Small intestine (tissue), 7 donors: Measurements from ENCODE around the gene SLC2A9. TPM values are rescaled to one million over a fixed set of nuclear protein-coding genes. Genes with fewer than 3 reads are reported as not detected.

Experiments used
- DNase-seq, 2 donors: peaks; one replicate each; pipeline versions ENCODE4 v3.0.0 to v3.0.0-alpha.2; 2013
- FAIRE-seq: peaks from 2 replicates; lab custom pipeline; 2012; peaks lifted over from hg19 to GRCh38; lab: Jason Lieb, UNC
- H3K27ac ChIP-seq, 3 donors: one replicate each; pipeline ENCODE4 v1.5.1; 2013; ENCODE audit warnings: low read length in 2 of 3, mild to moderate bottlenecking in 2 of 3, control low read depth in 1 of 3, inconsistent platforms in 1 of 3, low read depth in 1 of 3, moderate library complexity in 1 of 3
- H3K27me3 ChIP-seq, 3 donors: one replicate each; pipeline ENCODE4 v1.6.1; 2013; ENCODE audit warnings: low read length in 3 of 3, inconsistent platforms in 1 of 3; ENCODE audit not compliant: control insufficient read depth in 3 of 3, insufficient read depth in 3 of 3
- H3K36me3 ChIP-seq, 3 donors: one replicate each; pipeline ENCODE4 v1.6.1; 2013; ENCODE audit warnings: low read length in 3 of 3, inconsistent platforms in 1 of 3, low read depth in 1 of 3, mild to moderate bottlenecking in 1 of 3, moderate library complexity in 1 of 3; ENCODE audit not compliant: control insufficient read depth in 3 of 3, insufficient read depth in 2 of 3
- H3K4me1 ChIP-seq, 3 donors: one replicate each; pipeline ENCODE4 v1.6.1; 2013; ENCODE audit warnings: low read length in 2 of 3, inconsistent platforms in 1 of 3, low read depth in 1 of 3, mild to moderate bottlenecking in 1 of 3, moderate library complexity in 1 of 3; ENCODE audit not compliant: control insufficient read depth in 3 of 3, insufficient read depth in 2 of 3
- H3K4me3 ChIP-seq, 3 donors: one replicate each; pipeline ENCODE4 v1.5.1; 2013; ENCODE audit warnings: low read length in 3 of 3, control low read depth in 1 of 3, inconsistent platforms in 1 of 3, low read depth in 1 of 3, mild to moderate bottlenecking in 1 of 3, moderate library complexity in 1 of 3
- H3K9me3 ChIP-seq, 2 donors: one replicate each; pipeline ENCODE4 v1.6.1; 2013; ENCODE audit warnings: low read depth in 1 of 2, low read length in 1 of 2; ENCODE audit not compliant: control insufficient read depth in 2 of 2, insufficient read depth in 1 of 2
- WGBS, 3 donors: extraction: QIAGEN DNeasy Blood & Tissue Kit; methylation state at CpG; one replicate each; pipeline ENCODE4 v1.1.7; 2013; 5-methylcytosine and 5-hydroxymethylcytosine counted together
- polyA plus RNA-seq, 4 donors: library from polyadenylated mRNA; stranded (reverse) in 3 of 4; unstranded in 1 of 4; fragments of 200-250 nt in 3 of 4; fragments of 120-200 nt in 1 of 4; gene quantifications; one replicate each; pipeline versions ENCODE4 v1.2.1 to v1.2.3, GENCODE V29; 2013
- donor health status: healthy with polysubstance abuse.
- donor health status: control.
- donor health status: control.
- donor health status: Bipolar disorder and iron deficiency.
- donor health status: healthy.

SLC2A9 gene
- polyA plus RNA-seq, 4 donors, result 7.4 to 34.4 (median 12.3) TPM

DNA sequence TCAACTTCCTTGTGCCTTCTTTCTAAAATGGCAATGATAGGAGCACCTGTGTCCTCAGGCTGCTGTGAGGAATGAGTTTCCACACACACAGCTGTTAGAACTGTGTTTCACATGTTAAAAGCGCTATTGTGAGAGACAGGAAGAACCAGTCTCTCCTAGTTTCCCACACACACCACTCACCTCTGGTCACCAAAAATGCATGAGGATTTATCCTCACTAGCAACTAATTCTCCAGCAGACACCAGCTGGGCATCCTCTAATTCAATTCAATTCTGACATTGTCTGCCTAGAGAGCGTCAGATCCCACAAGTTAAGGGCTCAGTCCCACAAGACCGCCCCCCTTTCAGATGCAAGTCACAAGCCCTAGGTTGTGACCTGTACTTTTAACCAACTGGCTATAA, 29.0 kb upstream of the SLC2A9 start:
- Histone ChIP-seq H3K4me1 (peaks cover 2 to 28% (median 3%) of the 10 kb centered on the region in 3 donors), H3K36me3 (no peaks in the 10 kb centered on the region), H3K27me3 (no peaks in the 10 kb centered on the region), H3K27ac (no peak overlapping the region), H3K4me3 (no peak overlapping the region), H3K9me3 (no peaks in the 10 kb centered on the region)
- no peak for FAIRE-seq
- 86 to 94% (median 94%) methylated on average over 3 of the region's 3 CpGs for WGBS, 3 donors
- DNase-seq, result no peak

DNA sequence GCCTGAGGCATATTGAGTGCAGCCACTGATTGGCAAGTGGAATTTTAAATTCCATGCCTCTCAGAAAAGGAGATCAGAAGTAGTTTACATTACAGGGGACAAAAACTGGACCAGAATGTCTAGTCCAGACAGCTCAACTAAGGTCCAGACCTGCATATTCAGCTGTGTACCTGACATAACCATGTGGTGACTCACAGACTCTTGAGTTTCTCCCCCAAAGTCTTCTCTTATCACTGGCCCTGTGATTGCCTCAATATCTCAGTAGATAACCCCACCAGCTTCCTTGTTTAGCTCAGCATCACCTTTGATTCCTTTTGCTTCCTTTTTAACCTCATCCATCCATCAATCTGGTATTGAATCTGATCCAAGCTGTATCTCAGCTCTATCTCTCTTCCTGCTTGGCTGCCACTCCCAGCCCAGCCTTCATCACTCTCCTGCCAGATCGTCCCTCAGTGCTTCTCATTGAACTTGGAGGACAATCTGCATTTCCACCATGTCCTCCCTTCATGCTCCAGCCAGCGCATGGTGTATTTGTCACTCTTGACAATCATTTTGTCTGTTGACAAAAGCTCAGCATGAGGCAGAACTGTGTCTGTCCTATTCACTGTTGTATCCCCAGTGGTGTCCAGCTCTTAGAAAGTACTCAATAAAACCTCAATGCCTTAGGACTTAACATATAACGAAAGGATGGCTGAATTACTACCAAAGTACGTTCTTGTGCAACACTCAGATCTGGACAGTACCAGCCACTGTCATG, 27.8 kb upstream of the SLC2A9 start:
- H3K4me1 ChIP-seq, result peaks cover 2 to 32% (median 3%) of the 10 kb centered on the region in 3 donors
- H3K9me3 ChIP-seq, result no peaks in the 10 kb centered on the region
- H3K27me3 ChIP-seq, result no peaks in the 10 kb centered on the region
- no peaks in the 10 kb centered on the region for H3K36me3 ChIP-seq
- no peak overlapping the region for H3K27ac ChIP-seq
- H3K4me3 ChIP-seq, result no peak overlapping the region
- DNase-seq (peak; percentile 56 to 68), FAIRE-seq (no peak)
- 50 to 59% (median 53%) methylated on average over 4 of the region's 4 CpGs for WGBS, 3 donors

DNA sequence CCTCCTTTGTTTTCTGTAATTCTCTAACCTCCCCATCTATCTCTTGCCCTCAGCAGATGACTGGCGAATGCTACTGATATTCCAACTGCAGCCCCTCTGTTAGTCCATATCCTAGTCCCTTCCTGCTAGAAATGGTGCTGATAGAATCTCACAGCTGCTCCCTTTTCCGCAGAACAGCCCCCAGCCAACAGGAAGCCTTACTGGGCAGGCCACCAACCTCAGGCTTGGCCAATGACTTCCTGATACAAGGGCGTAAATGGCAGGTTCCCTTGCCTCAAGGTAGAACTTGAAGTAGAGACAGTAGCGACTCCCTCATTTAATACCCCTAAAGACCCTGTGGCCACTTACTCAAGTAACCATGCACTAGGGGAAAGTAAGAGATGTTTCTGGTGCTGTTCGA, 26.7 kb upstream of the SLC2A9 start:
- WGBS, 3 donors, result 77 to 87% (median 86%) methylated on average over 5 of the region's 5 CpGs
- no peak for FAIRE-seq
- no peak overlapping the region for H3K27ac ChIP-seq

DNA sequence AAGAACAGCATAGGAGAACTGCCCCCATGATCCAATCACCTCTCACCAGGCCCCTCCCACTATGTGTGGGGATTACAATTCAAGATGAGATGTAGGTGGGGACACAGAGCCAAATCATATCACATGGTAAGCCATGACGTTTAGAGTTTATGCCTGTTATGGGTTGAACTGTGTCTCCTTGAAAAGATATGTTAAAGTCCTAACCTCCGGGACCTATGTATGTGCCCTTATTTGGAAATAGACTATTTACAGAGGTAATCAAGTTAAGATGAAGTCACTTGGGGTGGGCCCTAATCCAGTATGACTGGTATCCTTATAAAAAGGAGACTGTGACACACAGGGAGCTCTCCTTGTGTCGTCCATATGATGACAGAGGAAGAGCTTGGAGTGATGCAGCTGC, 25.2 kb upstream of the SLC2A9 start:
- Histone ChIP-seq H3K27ac (peak overlapping the region in 1 of 3 donors; percentile 55), H3K9me3 (no peaks in the 10 kb centered on the region), H3K36me3 (no peaks in the 10 kb centered on the region), H3K4me3 (no peak overlapping the region), H3K4me1 (peaks cover 2 to 32% (median 3%) of the 10 kb centered on the region in 3 donors), H3K27me3 (no peaks in the 10 kb centered on the region)
- WGBS, 3 donors, result 56 to 66% (median 65%) methylated on average over 3 of the region's 3 CpGs
- DNase-seq, result peak in 1 of 2 donors; percentile 32
- FAIRE-seq, result no peak

More for the DNA sequence above, 26.7 kb upstream of the SLC2A9 start:
- H3K9me3 ChIP-seq, result no peaks in the 10 kb centered on the region
- H3K4me3 ChIP-seq, result no peak overlapping the region
- H3K27me3 ChIP-seq, result no peaks in the 10 kb centered on the region
- H3K36me3 ChIP-seq, result no peaks in the 10 kb centered on the region
- H3K4me1 ChIP-seq, result peaks cover 2 to 32% (median 3%) of the 10 kb centered on the region in 3 donors
- no peak for DNase-seq

DNA sequence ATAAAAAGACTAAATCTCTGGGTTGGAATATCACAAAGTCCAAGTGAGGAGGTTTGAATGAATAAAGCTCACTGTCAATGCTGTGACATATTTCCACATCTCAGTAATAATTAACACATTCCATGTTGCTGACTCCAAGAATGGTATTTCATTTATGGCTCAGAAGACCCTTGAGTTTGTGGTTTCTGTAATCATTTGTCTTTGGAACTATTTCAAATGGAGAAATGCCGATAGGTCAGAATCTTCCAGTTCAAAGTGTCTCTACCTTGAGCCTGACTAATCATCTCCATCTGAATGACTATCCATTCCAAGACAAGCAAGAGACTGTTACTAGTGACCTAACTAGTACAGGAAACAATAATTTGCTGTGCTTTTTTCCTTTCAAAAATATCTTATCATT, 24.2 kb upstream of the SLC2A9 start:
- H3K4me1 ChIP-seq, result peaks cover 2 to 32% (median 3%) of the 10 kb centered on the region in 3 donors
- H3K27ac ChIP-seq, result peak overlapping the region in 1 of 3 donors; percentile 55
- FAIRE-seq, result no peak
- no peak overlapping the region for H3K4me3 ChIP-seq
- 46 to 50% (median 48%) methylated on average over 1 of the region's 1 CpG for WGBS, 3 donors
- no peaks in the 10 kb centered on the region for H3K36me3 ChIP-seq
- no peaks in the 10 kb centered on the region for H3K27me3 ChIP-seq
- DNase-seq, result peak; percentile 18 to 86
- H3K9me3 ChIP-seq, result no peaks in the 10 kb centered on the region

DNA sequence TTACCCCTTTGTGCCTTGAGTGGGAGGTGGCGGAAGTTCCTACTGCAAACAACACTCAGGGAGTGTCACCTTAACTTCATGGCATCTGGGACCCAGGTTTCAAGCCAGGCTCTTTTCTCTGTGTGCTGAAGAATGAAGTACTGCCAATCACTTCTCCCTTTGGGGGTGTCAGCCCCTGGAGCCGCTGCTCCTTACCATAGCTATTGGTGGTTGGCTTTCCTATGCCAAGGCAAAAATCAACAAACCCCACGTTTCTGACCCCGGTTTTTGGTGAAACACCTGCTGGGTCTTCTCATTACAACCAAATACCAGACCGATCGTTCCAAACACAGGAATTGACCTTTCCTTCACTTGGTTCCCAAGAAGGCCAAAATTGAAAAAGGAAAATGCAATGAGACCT, 19.7 kb upstream of the SLC2A9 start:
- H3K27me3 ChIP-seq, result no peaks in the 10 kb centered on the region
- peaks cover 0 to 4% (median 0%) of the 10 kb centered on the region in 3 donors for H3K4me1 ChIP-seq
- no peaks in the 10 kb centered on the region for H3K36me3 ChIP-seq
- H3K27ac ChIP-seq, result no peak overlapping the region
- no peaks in the 10 kb centered on the region for H3K9me3 ChIP-seq
- DNase-seq (no peak), FAIRE-seq (no peak)
- H3K4me3 ChIP-seq, result no peak overlapping the region
- 81 to 88% (median 83%) methylated on average over 6 of the region's 6 CpGs for WGBS, 3 donors

DNA sequence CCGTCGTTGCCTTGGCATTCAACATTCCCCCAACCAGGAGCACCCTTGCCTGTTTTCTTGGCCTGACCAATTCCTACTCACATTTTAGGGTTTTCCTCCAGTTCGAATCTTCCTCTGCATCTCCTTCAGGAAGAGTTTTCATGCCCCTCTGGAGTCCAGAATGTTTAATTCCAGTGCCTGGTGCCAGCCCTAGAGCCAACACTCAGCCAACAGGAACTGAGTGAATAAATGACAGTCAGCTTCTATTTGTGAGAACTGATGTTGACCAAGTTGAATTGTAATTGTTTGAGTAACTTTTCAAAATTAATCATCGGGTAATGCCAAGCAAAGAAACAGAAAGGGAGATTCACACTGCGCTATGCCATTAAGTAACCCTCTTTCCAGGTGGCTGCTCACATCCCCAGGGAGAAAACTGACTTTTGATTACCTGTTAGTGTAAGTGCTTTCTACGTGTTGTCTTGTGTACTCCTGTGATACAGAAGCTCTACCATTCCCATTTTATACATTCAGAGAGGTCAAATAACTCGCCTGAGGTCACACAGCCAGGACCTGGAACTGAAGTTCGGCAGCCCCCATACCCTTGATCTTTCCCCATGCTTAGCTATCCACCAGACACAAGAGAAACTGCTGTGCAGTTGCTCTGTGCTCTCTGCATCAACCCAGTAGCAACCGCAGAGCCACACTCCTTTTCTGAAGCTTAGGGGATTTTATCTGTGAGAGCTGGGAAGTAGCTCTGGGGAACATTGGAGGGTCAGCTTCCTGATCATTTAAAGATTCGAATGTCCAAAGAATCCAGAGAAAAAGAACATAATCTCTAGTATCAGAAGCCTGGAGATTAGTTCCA, 19.0 kb upstream of the SLC2A9 start:
- H3K27ac ChIP-seq, result no peak overlapping the region
- no peak for FAIRE-seq
- no peaks in the 10 kb centered on the region for H3K9me3 ChIP-seq
- H3K36me3 ChIP-seq, result no peaks in the 10 kb centered on the region
- WGBS, 3 donors, result 84 to 89% (median 85%) methylated on average over 10 of the region's 10 CpGs
- H3K27me3 ChIP-seq, result no peaks in the 10 kb centered on the region
- peaks cover 0 to 4% (median 0%) of the 10 kb centered on the region in 3 donors for H3K4me1 ChIP-seq
- DNase-seq, result no peak
- no peak overlapping the region for H3K4me3 ChIP-seq

DNA sequence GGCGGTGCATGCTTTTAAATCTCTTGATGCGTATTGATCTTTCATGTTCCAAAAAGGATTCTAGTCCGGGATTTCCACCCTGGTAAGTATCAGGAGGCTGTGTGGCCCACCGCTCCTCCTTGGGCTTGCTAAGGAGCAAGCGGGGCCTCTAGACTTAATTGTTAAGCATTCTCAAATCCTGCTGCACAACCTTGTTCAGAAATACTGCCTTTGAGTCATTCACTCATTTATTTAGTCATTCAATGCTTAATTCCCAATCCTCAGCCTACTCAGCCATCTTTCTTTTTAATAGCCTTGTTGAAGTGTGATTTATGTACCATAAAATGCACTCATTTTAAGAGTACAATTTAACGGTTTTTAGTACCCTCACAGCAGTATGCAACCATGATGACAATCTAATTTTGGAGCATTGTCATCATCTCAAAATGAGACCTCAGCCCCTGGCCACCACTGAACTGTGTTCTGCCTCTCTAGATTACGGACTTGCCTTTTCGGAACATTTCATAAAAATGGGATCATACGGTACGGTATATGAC, 15.6 kb upstream of the SLC2A9 start:
- WGBS, 3 donors, result 80 to 92% (median 91%) methylated on average over 10 of the region's 10 CpGs
- Histone ChIP-seq H3K27ac (no peak overlapping the region), H3K4me1 (peaks cover 0 to 13% (median 3%) of the 10 kb centered on the region in 3 donors), H3K36me3 (no peaks in the 10 kb centered on the region), H3K4me3 (no peak overlapping the region), H3K9me3 (no peaks in the 10 kb centered on the region), H3K27me3 (no peaks in the 10 kb centered on the region)
- no peak for DNase-seq
- FAIRE-seq, result no peak
